ENCODE results near the gene SLCO2A1. TPM values are rescaled to one million over a fixed set of nuclear protein-coding genes. Genes with fewer than 3 reads are reported as not detected.

Gene SLCO2A1
- total and polyA plus RNA-seq, 2 donors (not counting 1 experiment from before 2014, with no cell fraction given): under 0.01 to 0.12 TPM

- Histone ChIP-seq H3K27me3 (ENCODE audit: control insufficient read depth, insufficient read depth, low read length) (no peaks in the 10 kb centered on the region), H2AFZ (ENCODE audit: low read length) (no peak overlapping the region), H3K79me2 (ENCODE audit: control insufficient read depth, insufficient read depth, low read length) (no peaks in the 10 kb centered on the region), H3K9me3 (ENCODE audit: control insufficient read depth, insufficient read depth, low read depth, low read length) (no peaks in the 10 kb centered on the region), H3K27ac (ENCODE audit: insufficient read depth, low read length) (no peak overlapping the region), H3K9ac (ENCODE audit: insufficient read depth, low read length) (no peak overlapping the region), H4K20me1 (ENCODE audit: control insufficient read depth, extremely low read depth, insufficient read depth, low read length) (no peaks in the 10 kb centered on the region), H3K4me1 (ENCODE audit: control insufficient read depth, extremely low read depth, insufficient read depth, low read length) (no peaks in the 10 kb centered on the region), H3K36me3 (ENCODE audit: control insufficient read depth, insufficient read depth, low read length) (no peaks in the 10 kb centered on the region), H3K4me2 (ENCODE audit: extremely low read depth, insufficient read depth, low read length) (no peak overlapping the region), H3K4me3 (replicated peaks in 1 of 4; ENCODE audit: control extremely low read depth in 1 of 4, insufficient read depth in 1 of 4, low read depth in 3 of 4, low read length in 4 of 4) (no peak overlapping the region)
- TF ChIP-seq EZH2 (IDR thresholded peaks at IDR 0.05; ENCODE audit: low read length, missing control alignments): no peak
- no peak for TF ChIP-seq CTCF (conservative IDR thresholded peaks at IDR 0.05 in 1 of 2, IDR thresholded peaks at IDR 0.05 in 1 of 2; ENCODE audit: low read depth in 1 of 2, low read length in 2 of 2)
- DNase-seq (ENCODE audit: low read depth in 2 of 2): no peak
These were observed 147.5 kb downstream of the SLCO2A1 start for GRCh38 chr3:133881939-133882825.

GRCh38 chr3:133881492-133881891, 148.2 kb downstream of the SLCO2A1 start:
- no peak overlapping the region for H3K4me2 ChIP-seq (ENCODE audit: extremely low read depth, insufficient read depth, low read length)
- no peaks in the 10 kb centered on the region for H3K79me2 ChIP-seq (ENCODE audit: control insufficient read depth, insufficient read depth, low read length)
- no peak overlapping the region for H2AFZ ChIP-seq (ENCODE audit: low read length)
- H4K20me1 ChIP-seq (ENCODE audit: control insufficient read depth, extremely low read depth, insufficient read depth, low read length): no peaks in the 10 kb centered on the region
- H3K27ac ChIP-seq (ENCODE audit: insufficient read depth, low read length): no peak overlapping the region
- no peaks in the 10 kb centered on the region for H3K4me1 ChIP-seq (ENCODE audit: control insufficient read depth, extremely low read depth, insufficient read depth, low read length)
- no peak for TF ChIP-seq CTCF (conservative IDR thresholded peaks at IDR 0.05 in 1 of 2, IDR thresholded peaks at IDR 0.05 in 1 of 2; ENCODE audit: low read depth in 1 of 2, low read length in 2 of 2)
- no peak for TF ChIP-seq EZH2 (IDR thresholded peaks at IDR 0.05; ENCODE audit: low read length, missing control alignments)
- H3K9ac ChIP-seq (ENCODE audit: insufficient read depth, low read length): no peak overlapping the region
- no peak for DNase-seq (ENCODE audit: low read depth in 2 of 2)
- H3K27me3 ChIP-seq (ENCODE audit: control insufficient read depth, insufficient read depth, low read length): no peaks in the 10 kb centered on the region
- H3K36me3 ChIP-seq (ENCODE audit: control insufficient read depth, insufficient read depth, low read length): no peaks in the 10 kb centered on the region
- no peaks in the 10 kb centered on the region for H3K9me3 ChIP-seq (ENCODE audit: control insufficient read depth, insufficient read depth, low read depth, low read length)
- H3K4me3 ChIP-seq (replicated peaks in 1 of 4; ENCODE audit: control extremely low read depth in 1 of 4, insufficient read depth in 1 of 4, low read depth in 3 of 4, low read length in 4 of 4): no peak overlapping the region

- H3K9ac ChIP-seq (ENCODE audit: insufficient read depth, low read length): no peak overlapping the region
- H3K4me2 ChIP-seq (ENCODE audit: extremely low read depth, insufficient read depth, low read length): no peak overlapping the region
- H3K27me3 ChIP-seq (ENCODE audit: control insufficient read depth, insufficient read depth, low read length): no peaks in the 10 kb centered on the region
- no peak overlapping the region for H3K27ac ChIP-seq (ENCODE audit: insufficient read depth, low read length)
- H3K4me1 ChIP-seq (ENCODE audit: control insufficient read depth, extremely low read depth, insufficient read depth, low read length): no peaks in the 10 kb centered on the region
- no peak overlapping the region for H3K4me3 ChIP-seq (replicated peaks in 1 of 4; ENCODE audit: control extremely low read depth in 1 of 4, insufficient read depth in 1 of 4, low read depth in 3 of 4, low read length in 4 of 4)
- no peak for DNase-seq (ENCODE audit: low read depth in 2 of 2)
- H3K79me2 ChIP-seq (ENCODE audit: control insufficient read depth, insufficient read depth, low read length): no peaks in the 10 kb centered on the region
- H2AFZ ChIP-seq (ENCODE audit: low read length): no peak overlapping the region
- H3K36me3 ChIP-seq (ENCODE audit: control insufficient read depth, insufficient read depth, low read length): no peaks in the 10 kb centered on the region
- H4K20me1 ChIP-seq (ENCODE audit: control insufficient read depth, extremely low read depth, insufficient read depth, low read length): no peaks in the 10 kb centered on the region
- no peak for TF ChIP-seq CTCF (conservative IDR thresholded peaks at IDR 0.05 in 1 of 2, IDR thresholded peaks at IDR 0.05 in 1 of 2; ENCODE audit: low read depth in 1 of 2, low read length in 2 of 2)
- no peak for TF ChIP-seq EZH2 (IDR thresholded peaks at IDR 0.05; ENCODE audit: low read length, missing control alignments)
- no peaks in the 10 kb centered on the region for H3K9me3 ChIP-seq (ENCODE audit: control insufficient read depth, insufficient read depth, low read depth, low read length)
These were observed 148.8 kb downstream of the SLCO2A1 start for GRCh38 chr3:133880886-133881455.

All from fibroblast of lung (primary cell).